ENCODE measurements around the gene CPLX3. TPM values are rescaled to one million over a fixed set of nuclear protein-coding genes. Genes with fewer than 3 reads are reported as not detected.

CPLX3 gene
- total RNA-seq, 1 donor from 2014 or later: not detected

- H3K27me3 Mint-ChIP-seq (ENCODE audit: unreplicated experiment): no peaks in the 10 kb centered on the region
- DNase-seq (ENCODE audit: extremely low spot score, unreplicated experiment): no peak
- H3K36me3 Mint-ChIP-seq (ENCODE audit: unreplicated experiment): no peaks in the 10 kb centered on the region
- TF ChIP-seq CTCF (IDR thresholded peaks at IDR 0.05): no peak
- peak overlapping the region; percentile 90 for H3K27ac Mint-ChIP-seq (ENCODE audit: unreplicated experiment)
- H3K4me1 Mint-ChIP-seq (ENCODE audit: unreplicated experiment): peaks cover 70% of the 10 kb centered on the region
- H3K9me3 Mint-ChIP-seq (ENCODE audit: unreplicated experiment): no peaks in the 10 kb centered on the region
- H3K4me3 Mint-ChIP-seq (ENCODE audit: unreplicated experiment): peak overlapping the region; percentile 20
Measured at GRCh38 chr15:74789741-74790079, 36.7 kb upstream of the CPLX3 start.

- TF ChIP-seq CTCF (IDR thresholded peaks at IDR 0.05): no peak
- peaks cover 67% of the 10 kb centered on the region for H3K4me1 Mint-ChIP-seq (ENCODE audit: unreplicated experiment)
- H3K4me3 Mint-ChIP-seq (ENCODE audit: unreplicated experiment): peak overlapping the region; percentile 45
- peak overlapping the region; percentile 90 for H3K27ac Mint-ChIP-seq (ENCODE audit: unreplicated experiment)
- no peaks in the 10 kb centered on the region for H3K36me3 Mint-ChIP-seq (ENCODE audit: unreplicated experiment)
- no peaks in the 10 kb centered on the region for H3K9me3 Mint-ChIP-seq (ENCODE audit: unreplicated experiment)
- H3K27me3 Mint-ChIP-seq (ENCODE audit: unreplicated experiment): no peaks in the 10 kb centered on the region
- DNase-seq (ENCODE audit: extremely low spot score, unreplicated experiment): peak; percentile 92
Measured at GRCh38 chr15:74790080-74790916, 36.1 kb upstream of the CPLX3 start.

- Mint-ChIP-seq H3K4me1 (ENCODE audit: unreplicated experiment) (peaks cover 64% of the 10 kb centered on the region), H3K4me3 (ENCODE audit: unreplicated experiment) (no peak overlapping the region), H3K27ac (ENCODE audit: unreplicated experiment) (peak overlapping the region; percentile 90), H3K36me3 (ENCODE audit: unreplicated experiment) (peaks cover 1% of the 10 kb centered on the region), H3K9me3 (ENCODE audit: unreplicated experiment) (no peaks in the 10 kb centered on the region), H3K27me3 (ENCODE audit: unreplicated experiment) (no peaks in the 10 kb centered on the region)
- TF ChIP-seq CTCF (IDR thresholded peaks at IDR 0.05): no peak
- DNase-seq (ENCODE audit: extremely low spot score, unreplicated experiment): no peak
Measured at GRCh38 chr15:74791007-74791406, 35.4 kb upstream of the CPLX3 start.

GRCh38 chr15:74791667-74792066, 34.8 kb upstream of the CPLX3 start:
- H3K27ac Mint-ChIP-seq (ENCODE audit: unreplicated experiment): peak overlapping the region; percentile 90
- H3K9me3 Mint-ChIP-seq (ENCODE audit: unreplicated experiment): no peaks in the 10 kb centered on the region
- H3K4me1 Mint-ChIP-seq (ENCODE audit: unreplicated experiment): peaks cover 62% of the 10 kb centered on the region
- H3K27me3 Mint-ChIP-seq (ENCODE audit: unreplicated experiment): no peaks in the 10 kb centered on the region
- no peak for DNase-seq (ENCODE audit: extremely low spot score, unreplicated experiment)
- peaks cover 3% of the 10 kb centered on the region for H3K36me3 Mint-ChIP-seq (ENCODE audit: unreplicated experiment)
- H3K4me3 Mint-ChIP-seq (ENCODE audit: unreplicated experiment): no peak overlapping the region
- TF ChIP-seq CTCF (IDR thresholded peaks at IDR 0.05): no peak

GRCh38 chr15:74792227-74793016, 34.0 kb upstream of the CPLX3 start:
- no peak overlapping the region for H3K4me3 Mint-ChIP-seq (ENCODE audit: unreplicated experiment)
- no peak for TF ChIP-seq CTCF (IDR thresholded peaks at IDR 0.05)
- H3K9me3 Mint-ChIP-seq (ENCODE audit: unreplicated experiment): no peaks in the 10 kb centered on the region
- peaks cover 3% of the 10 kb centered on the region for H3K36me3 Mint-ChIP-seq (ENCODE audit: unreplicated experiment)
- H3K4me1 Mint-ChIP-seq (ENCODE audit: unreplicated experiment): peaks cover 56% of the 10 kb centered on the region
- no peak for DNase-seq (ENCODE audit: extremely low spot score, unreplicated experiment)
- H3K27ac Mint-ChIP-seq (ENCODE audit: unreplicated experiment): peak overlapping the region; percentile 90
- no peaks in the 10 kb centered on the region for H3K27me3 Mint-ChIP-seq (ENCODE audit: unreplicated experiment)
